HG02885 (cell line): ENCODE measurements around the gene TRIM17.

Source experiments
- ATAC-seq: cut with Tn5 transposase; IDR thresholded peaks from one replicate; pipeline ENCODE4 v1.9.1; 2021; ENCODE audit warnings: mild to moderate bottlenecking; ENCODE audit not compliant: unreplicated experiment, poor library complexity

TRIM17 gene

GRCh38 chr1:228405200-228405978, 11.3 kb downstream of the TRIM17 start:
- peak; percentile 1 for ATAC-seq

GRCh38 chr1:228404107-228404720, 12.4 kb downstream of the TRIM17 start:
- ATAC-seq: no peak

DNA sequence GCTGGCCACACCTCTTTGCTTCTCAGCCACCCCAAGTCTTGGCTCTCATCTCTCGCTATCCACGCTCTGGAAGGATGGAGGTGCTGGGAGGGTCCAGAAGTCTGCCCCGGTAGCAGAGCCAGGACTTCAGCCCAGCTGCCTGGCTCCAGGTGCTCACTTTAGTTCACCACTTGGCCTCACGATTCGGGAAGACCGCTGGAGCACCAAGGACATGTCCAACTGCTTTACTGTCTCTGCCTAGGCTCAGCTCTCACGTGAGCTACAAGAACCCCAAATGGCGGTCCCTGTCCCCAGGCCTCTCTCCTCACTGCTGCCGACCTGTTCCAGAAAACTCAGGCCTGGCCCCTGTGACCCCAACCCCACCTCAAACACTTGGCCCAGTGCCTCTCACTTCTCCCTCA, 13.4 kb downstream of the TRIM17 start:
- ATAC-seq: no peak

GRCh38 chr1:228402641-228403025, 14.0 kb downstream of the TRIM17 start:
- ATAC-seq: no peak

DNA sequence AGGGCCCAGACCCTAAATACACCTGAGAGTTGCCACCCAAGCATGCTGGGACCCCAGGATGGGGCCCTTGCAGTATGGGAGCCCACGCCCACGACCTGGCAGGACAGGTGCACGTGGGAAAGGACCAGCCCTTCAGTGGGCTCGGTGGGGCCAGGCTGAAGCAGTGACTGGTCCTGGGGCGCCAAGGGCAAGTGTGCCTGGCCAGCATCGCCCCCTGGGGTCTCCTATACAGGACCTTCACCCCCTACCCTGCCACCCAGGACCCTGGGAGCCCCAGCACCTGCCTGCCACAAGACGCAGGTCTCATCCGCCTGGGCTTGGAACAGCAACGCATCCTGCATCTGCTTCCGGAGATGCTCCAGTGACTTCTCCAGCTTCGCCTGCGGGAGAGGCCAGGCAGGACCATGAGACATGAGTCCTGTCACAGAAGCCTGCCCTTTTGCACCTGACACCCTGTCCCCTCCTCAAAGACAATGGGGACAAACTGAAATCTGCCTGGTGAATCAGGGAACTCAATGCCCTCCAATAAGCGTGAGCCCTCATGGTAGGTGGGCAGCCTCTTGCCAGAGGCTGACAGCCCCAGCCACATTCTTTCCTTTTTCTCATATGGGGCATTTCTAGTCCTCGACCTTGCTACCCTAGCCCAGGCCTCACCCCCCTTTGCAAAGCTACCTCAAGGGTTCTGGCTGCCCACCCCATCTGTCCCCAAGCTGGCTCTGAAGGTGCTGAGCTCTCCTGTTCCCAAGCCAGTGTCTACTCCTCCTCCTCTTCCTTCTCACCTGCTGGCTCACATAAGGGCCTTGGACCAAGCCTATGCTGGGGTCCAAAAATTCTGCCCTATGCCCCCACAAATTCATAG, 14.7 kb downstream of the TRIM17 start:
- ATAC-seq: no peak

DNA sequence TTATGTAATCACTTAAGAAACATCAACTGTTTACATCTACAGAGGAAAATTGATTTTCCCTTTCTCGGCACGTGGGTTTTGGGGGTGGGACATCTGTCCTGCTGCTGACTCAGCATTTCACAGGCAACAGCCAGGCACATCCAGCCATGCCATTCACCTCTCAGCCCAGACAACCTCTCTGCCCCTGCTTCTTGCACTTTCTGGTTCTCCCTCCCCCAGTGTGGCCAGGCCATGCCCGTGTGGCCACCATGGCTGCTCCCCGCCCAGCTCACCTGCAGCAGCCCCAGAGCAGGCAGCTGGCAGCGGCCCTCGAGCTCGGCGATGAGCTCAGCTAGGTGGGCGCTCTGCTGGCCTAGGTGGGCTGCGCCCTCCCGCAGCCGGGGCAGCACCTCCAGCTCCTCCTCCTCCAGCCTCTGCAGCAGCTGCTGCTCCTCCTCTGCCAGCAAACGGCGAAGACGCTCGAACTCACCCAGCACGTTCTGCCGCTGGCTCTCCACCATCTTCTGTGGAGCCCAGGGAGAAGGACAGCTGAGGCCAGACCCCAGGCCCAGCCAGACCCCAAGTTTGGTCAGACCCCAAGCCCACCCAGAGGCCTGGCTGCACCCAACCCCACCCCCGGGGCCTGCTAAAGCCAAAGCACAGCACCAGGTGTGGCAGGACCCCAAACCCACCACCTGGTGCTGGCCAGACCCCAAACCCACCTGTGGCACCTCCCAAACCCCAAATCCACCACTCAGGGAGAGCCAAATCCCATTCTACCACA, 15.8 kb downstream of the TRIM17 start:
- ATAC-seq: no peak

DNA sequence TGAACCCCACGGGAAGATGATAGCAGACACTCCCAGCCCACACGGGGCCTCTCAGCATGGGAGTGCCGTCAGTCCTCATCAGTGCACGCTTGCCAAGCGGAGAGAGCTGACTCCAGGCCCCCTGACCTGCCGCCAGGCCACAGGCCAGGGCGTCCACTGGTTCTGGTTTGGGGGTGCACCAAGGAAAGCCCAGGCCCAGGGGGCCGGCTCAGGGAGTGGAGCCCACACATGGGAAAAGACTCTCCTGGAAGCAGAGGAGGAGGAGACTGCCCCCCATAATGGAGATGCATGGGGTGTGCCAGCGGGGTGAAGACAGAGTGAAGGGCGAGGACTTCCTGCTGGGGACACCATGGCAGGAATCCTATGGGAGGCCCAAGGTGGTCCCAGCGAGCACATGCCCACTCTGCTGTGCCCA, 16.4 kb downstream of the TRIM17 start:
- no peak for ATAC-seq

DNA sequence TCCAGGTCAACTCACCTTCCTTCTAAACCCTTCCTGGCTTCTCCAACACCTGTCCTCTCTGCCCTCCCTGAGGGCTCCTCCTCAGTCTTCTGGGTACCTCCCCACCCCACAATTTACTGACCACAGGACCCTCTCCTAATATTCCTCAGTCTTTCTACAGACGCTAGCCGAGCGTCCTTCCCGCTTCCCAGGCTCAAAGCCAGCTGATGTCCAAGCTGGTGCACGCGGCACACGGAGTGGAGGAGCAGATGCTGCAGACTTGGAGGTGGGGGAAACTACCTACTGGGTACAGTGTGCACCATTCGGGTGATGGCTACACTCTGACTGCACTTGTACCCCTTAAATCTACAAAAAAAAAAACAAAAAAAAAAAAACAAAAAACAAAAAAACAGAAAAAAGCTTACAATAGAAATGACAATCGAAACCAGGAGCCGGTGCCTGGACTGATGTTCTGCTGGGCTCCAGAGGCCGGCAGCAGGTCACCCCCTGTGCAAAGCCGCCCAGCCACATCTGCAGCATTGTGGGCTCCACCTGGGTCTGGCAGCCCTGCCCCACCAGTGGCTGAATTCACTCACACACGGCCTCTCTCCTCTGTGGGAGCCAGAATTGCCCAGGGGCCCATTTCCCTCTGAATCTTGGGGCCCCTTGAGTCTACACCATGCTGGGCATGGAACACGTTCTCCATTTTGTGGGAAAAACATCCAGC, 17.0 kb downstream of the TRIM17 start:
- ATAC-seq: no peak

DNA sequence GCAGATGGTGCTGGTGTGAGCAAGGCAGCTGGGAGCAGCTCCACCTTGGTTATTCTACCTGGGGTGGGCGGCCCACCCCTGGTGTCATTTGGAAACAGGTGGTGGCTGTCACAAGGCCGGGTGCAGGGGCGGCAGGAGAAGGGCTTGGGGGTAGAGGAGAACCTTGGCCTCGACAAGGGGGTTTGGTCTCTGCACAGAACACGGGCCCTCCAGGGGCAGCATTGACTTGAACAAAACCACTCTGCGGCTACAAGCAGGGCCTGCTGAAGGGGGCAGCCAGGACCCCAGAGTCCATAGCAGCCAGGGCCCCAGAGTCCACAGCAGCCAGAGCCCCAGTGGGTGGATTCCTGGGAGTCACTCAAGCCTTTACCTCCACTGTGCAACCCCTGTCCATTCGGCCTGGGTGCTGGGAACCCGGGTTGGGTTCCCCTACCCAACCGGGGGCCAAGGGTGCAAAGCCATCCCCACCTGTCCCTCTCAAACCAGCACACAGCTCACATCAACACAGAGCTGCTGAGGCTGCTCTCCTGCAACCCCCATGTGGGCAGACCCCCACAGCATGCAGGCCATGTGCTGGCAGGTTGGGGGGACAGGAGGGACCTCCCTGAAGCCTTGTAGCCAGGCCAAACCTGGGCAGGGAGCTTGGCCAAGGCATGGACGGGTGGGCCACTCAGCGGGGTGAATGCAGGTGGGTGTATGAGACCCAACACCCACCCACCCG, 17.8 kb downstream of the TRIM17 start:
- ATAC-seq: no peak

- ATAC-seq: no peak
These were observed 18.7 kb downstream of the TRIM17 start for GRCh38 chr1:228397966-228398365.

DNA sequence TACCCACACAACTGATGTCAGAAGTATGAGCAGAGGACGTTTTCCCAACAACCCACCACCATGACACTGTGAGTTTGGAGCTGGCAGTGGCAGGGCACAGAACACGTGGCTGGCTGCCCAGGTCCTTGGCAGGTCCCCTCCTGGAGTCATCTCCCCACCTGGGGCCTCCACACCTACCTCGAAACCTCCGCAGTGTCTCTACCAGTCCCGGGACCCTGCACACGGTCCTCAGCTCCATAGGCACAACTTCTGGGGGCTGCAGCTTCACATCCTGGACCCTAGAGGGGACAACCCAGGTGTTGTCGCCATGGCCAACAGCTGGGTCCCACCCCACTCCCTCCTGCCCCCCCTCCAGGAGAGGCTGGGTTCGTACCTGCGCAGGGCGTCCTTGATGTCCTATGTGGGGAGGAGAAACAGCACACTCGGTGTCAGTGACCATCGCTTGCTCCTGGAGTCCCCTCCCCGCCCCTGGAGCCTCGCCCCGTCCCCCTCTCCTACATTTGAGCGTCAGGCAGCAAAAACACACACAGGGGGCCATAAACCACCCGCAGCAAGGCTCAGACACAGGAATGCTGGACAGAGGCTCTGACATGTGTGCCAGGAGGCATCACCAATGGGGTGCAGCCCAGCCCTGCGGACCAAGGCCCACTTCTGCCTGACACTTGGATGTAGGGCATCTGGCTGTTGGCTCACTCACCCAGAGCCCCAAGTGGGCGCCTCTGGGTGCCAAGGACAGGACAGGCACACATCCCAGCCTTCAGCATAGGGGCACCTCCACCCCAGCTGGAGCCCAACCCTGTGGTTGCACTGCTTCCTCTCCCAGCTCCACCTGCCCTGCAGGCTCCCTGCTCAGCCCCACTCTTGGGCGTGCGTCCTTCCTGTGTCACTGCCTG, 19.6 kb downstream of the TRIM17 start:
- ATAC-seq: no peak

- no peak for ATAC-seq
These were observed 21.9 kb downstream of the TRIM17 start for GRCh38 chr1:228394571-228395394.

- no peak for ATAC-seq
These were observed 22.7 kb downstream of the TRIM17 start for GRCh38 chr1:228393811-228394570.

DNA sequence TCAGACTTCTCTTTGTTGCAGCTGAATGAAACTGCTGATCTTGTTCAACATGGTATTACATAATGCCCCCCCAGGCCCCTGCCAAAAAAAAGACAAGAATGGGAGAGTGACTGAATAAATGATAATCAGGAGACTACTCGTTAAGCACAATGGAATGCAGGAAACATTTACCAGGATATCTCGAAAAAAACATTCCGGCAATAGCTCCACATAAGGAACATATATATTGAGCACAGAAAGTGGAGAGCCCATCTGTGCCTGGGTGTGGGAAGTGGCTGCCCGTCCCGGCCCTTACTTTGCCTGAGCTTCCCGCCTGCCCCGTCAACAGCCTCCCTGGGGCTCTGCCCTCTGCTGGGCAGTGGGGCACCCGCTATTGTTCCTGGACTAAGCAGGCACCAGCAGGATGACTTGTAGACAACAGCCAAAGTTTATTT, 23.4 kb downstream of the TRIM17 start:
- no peak for ATAC-seq

DNA sequence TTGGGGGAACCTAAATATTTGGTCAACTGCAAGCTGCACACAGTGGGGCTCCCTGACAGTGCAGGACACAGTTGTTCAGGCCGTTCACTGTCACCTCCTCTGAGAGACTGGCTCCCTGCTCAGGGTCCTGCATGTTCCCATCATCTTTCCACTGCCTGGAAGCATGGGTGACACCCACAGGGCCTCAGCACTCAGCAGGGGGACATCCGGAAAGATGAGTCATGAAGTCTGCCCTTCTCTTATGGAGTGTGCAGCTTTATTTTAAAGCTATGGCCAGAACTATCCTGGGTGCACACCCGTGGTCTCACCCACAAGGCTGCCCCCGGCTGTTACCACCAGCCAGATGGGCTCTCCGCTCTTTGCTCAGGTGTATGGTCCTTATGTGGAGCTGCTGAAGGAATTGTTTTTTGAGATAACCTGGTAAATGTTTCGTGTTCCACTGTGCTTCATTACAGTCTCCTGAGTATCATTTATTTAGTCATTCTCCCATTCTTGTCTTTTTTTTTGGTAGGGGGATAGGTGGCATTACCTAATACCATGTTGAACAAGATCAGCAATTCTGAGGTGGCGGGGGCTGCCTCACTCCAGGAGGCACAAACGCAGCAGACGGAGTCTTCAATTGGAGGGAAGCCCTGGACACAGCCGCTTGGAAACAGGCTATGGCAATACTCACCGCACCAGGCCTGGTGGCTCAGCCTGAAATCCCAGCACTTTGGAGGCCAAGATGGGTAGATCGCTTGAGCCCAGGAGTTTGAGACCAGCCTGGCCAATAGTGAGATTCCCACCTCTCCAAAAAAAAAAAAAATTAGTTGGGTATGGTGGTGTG, 24.3 kb downstream of the TRIM17 start:
- ATAC-seq: no peak
